ENCODE data around the gene ZNF414.

DNA sequence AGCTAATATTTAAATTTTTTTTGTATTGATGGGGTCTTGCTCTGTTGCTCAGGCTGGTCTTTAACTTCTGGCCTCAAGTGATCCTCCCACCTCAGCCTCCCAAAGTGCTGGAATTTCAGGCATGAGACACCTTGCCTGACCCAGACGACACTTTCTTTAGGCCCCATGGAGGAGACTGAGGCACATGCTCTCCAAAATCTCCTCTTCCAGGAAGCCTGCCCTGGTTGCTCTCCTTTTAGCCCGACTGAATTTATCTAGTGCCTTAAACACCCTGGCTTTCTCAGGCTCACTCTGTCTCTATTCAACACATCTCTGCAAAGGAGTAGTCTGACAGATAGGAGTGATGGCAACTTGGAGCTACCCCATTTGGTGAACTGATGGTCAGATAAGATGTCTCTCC is 44.4 kb upstream of the ZNF414 start:
- TF ChIP-seq, protein P1, sequence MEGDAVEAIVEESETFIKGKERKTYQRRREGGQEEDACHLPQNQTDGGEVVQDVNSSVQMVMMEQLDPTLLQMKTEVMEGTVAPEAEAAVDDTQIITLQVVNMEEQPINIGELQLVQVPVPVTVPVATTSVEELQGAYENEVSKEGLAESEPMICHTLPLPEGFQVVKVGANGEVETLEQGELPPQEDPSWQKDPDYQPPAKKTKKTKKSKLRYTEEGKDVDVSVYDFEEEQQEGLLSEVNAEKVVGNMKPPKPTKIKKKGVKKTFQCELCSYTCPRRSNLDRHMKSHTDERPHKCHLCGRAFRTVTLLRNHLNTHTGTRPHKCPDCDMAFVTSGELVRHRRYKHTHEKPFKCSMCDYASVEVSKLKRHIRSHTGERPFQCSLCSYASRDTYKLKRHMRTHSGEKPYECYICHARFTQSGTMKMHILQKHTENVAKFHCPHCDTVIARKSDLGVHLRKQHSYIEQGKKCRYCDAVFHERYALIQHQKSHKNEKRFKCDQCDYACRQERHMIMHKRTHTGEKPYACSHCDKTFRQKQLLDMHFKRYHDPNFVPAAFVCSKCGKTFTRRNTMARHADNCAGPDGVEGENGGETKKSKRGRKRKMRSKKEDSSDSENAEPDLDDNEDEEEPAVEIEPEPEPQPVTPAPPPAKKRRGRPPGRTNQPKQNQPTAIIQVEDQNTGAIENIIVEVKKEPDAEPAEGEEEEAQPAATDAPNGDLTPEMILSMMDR (IDR thresholded peaks at IDR 0.05), result no peak
- TF ChIP-seq POLR2A (IDR thresholded peaks at IDR 0.05) (no peak), POLR2AphosphoS5 (IDR thresholded peaks at IDR 0.05) (no peak), EP300 (IDR thresholded peaks at IDR 0.05) (no peak)

All from gastroesophageal sphincter (tissue), 3 donors.